GM19324 (cell line): ENCODE results near the gene IL21.

Source experiments
- ATAC-seq: cut with Tn5 transposase; IDR thresholded peaks from one replicate; pipeline ENCODE4 v1.9.1; 2021; ENCODE audit warnings: mild to moderate bottlenecking, moderate library complexity; ENCODE audit not compliant: unreplicated experiment, low FRiP score

Gene IL21

DNA sequence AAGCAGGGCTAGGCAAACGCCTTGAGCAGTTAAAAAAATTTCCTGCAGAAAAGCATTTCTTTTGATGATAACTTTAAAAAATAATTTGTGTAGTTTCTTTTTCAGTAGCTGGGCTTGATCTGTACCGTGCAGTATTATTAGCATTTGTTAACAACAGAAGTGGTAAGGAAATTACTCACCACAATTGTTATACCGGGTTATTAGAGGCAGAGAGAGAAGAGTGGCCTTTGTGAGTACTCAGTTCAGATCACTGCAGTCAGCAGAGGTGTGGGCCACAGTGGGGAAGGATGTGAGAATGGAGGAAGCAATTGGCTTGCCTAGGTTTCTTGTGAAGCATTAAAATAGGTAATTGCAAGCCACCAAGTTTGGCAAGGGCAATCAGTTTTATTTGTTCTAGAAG, 14.3 kb upstream of the IL21 start:
- no peak for ATAC-seq

DNA sequence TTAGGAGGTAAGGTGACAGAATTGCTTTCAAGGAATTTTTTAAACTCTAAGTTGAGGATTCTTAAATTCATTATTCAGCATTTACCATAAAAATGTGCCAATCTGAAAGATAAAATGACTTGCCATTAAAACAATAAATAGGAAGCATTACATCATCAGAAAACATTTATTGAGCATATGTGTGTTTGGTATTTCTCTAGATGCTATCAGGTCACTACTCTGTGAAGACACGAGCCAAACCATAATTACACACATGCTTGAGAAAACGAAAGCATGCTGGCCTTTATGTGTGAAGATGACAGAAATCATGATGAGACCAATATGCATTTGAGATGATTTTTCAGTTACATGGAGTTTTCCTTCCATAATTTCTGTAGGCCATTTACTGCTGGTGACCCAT, 12.3 kb upstream of the IL21 start:
- no peak for ATAC-seq

DNA sequence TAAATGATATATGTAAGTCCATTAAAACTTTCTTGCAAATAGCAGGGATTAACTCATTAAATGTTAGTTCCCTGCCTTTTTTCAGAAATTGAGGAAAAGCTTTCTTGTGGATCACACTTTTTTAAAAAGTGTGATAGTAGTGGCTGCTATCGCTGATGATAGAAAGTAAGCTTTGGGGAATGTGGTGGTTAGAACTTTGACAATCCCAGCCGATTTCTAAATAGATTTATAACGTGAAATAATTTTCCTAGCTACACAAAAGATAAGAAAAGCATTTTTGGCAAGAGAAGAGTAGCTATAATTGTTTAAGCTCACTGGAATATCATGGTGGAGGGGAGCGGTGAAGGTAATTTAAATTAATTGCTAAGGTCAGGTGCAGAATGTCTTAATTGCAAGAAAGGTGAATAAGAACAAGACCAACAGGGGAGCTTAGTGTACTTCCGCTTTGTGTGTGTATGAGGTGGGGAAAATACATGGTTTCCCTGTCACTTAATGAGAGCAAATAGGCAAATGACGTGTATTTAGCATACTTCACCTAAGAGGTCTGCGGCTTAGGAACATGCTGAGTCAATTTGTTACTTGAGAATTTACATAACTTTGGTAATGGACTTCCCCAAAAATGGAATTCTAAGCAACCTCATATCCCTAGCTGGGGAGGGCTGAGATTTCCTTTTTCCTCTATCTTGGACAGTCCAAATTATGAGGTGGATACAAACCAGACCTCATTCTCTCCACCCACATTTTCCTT, 11.7 kb upstream of the IL21 start:
- ATAC-seq = peak; percentile 76

DNA sequence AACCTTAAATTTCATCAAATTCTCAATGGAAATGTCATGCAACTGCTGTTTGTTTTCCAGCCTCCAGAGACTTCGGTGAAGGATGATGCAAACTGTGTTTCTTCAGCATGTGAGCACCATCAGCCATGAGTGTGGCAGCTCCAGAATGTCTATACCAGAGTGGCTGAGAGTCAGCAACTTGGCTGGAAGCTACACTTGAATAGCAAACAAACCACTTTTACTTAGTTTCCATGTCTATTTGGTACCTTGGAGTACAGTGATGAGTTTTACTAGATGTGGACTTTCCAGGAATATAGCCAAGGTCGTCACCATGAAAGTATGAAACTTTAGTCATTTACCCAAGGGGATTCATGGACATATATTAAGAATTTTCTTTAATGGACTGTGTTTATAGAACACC, 4.3 kb upstream of the IL21 start:
- no peak for ATAC-seq

DNA sequence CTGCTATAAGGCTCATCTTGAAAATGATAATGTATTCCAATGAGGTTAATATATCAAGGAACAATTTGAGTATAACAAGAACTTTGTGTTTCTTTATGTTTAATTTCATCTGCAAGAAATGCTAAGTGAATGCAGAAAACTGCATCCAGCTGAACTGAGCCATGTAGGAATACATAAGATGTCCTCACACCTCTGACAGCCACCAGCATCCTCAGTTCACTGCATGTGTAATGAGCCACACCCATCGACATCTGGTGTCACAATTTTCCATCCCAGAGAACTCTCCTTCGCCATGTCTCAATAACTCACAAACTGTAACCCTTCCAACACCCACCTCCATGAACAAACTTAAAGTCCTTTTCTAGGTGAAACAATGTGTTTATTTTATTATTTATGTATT, 3.3 kb upstream of the IL21 start:
- ATAC-seq = no peak

DNA sequence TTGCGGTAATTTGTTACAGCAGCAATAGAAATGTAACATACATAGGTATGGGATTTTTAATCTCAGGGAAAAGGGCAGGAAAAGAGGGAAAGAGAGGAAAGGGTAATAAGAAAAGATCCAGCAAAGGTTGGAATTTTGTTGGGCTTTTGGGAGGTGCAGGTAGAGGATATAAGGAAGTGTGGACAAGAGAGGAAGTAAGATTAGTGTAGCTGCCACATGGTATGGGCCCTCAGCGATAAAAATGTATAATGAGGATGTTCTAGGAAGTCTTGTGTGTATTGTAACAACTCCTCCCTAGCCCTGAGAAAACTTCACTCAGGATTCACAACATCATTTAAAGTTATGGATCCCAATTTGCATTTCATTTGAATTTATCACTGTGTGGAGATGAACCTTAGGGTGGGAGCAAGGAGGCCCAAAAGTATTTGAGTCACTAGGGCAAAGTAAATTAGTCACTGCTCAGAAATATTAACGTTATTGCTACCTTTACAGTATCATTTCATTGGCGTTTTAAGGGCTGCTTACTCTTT, 2.8 kb upstream of the IL21 start:
- no peak for ATAC-seq

DNA sequence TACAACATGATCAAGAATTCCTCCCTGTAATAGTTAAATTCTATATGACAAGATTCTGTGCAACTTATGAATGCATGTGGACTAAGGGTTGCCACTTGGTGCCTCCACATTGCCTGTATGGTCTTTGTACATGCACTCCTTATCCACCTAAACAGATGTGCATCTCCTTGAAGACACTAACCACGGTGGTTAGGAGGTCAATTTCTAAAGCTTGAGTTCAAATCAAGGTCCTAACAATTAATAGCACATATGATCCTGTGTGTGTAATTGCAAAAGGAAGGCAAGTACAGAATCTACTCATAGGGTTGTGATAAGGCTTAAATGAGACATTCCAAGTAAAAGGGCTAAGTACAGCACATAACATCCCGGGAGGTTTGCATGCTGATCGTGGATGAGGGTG, 1.5 kb upstream of the IL21 start:
- ATAC-seq = no peak

DNA sequence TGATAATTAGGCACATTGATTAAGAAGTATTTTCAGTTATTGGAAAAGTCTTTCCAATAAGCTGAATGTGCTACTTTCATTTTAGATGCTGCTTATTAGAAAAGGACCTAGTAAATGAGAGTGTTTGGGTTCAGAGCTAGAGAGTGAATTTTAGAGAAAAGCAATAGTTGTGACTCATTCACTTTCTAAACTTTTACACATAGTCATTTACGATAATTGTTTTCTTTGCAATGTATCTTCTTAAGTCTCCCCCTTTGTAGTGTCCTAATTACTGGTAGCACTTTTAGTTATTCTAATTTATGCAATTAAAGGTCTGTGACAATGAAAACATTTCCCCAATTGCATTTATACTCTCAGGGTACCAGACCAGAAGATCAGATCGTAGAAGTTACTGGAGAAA, 1.3 kb downstream of the IL21 start:
- ATAC-seq = no peak

DNA sequence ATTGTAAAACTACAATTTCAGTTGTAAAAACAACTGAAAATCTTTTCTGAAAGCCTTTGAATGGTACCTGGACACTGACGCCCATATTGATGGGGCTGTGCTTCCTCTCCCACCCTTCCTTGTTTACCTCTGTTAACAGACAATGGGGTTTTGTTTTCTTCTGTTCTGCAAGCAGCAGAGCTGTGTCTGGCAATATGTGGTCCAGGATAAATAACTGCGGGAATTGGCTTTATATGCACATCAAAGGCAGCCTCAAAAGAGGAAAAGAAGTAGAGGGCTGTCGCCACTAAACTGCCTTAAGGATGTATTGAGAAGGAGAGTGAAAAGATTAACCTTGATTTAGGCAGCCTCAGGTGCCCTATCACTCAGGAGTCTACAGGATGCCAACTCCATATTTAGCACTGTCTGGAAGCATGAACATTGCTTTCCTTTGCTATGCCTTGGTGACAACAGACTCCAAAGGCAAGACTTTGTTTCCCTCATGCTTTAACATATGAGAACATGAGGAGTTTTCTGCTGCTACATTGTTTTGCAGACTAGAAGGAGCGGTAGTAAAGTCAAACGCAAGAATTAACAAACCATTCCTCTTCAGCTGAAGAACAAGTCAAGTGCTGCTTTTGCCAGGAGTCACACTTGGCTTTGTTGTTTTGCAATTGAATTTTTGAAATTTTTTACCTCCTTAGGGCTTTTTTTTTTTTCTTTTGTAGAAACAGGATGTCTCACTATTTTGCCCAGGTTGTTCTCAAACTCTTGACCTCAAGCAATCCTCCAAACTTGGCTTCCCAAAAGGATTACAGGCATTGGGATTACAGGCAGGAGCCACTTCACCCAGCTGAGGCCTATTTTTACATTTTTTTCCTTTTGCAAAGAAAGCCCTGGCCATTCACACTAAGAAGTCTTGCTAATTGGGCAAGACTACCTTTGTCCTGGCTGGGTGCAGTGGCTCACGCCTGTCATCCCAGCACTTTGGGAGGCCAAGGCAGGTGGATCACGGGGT, 3.0 kb downstream of the IL21 start:
- ATAC-seq = no peak

DNA sequence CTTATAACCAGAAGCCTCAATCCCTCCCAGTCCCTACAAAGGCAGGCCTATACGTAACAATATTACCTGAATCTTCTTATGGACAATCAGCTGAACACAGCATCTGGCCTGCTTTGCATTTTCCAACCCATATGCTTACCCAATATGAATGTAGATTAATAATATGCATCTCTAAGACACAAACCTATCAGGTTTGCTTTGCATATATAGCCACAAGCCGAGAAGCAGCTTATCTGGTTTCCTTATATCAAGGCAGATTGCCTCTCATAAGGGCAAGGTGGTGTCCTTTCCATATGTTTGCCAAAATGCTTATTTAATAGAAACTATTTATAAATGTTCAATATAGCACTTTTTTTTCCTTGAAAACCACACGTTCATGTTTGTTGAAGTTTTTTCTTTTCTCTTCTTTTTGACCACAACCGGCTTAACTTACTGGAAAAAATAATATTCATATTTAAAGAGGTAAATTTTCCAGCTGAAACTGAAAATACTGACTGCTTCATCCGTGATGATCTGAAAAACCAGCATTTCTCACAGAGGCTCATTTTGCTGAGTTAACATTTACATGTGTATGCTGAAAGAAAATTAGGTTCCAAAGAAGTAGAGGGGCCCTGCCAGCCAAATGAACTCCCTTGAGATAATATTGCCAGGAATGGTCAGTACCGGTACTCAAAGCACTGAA, 3.8 kb downstream of the IL21 start:
- no peak for ATAC-seq

DNA sequence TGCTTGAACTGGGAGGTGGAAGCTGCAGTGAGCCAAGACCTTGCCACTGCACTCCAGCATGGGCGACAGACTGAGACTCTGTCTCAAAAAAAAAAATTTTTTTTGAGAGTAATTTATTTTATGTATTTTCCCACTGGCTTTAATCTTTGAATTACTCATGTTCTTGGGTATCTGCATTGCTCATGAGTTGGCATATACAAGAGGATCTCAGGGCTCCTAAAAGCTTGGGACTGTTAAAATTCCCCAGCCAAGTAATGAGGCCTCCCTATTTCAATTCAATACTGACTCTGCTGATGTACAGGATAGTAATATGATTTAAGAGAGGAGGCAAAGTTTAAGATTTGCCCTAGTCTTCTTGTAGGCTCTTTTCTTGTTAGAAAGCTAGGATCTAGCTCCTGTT, 6.2 kb downstream of the IL21 start:
- ATAC-seq = no peak

DNA sequence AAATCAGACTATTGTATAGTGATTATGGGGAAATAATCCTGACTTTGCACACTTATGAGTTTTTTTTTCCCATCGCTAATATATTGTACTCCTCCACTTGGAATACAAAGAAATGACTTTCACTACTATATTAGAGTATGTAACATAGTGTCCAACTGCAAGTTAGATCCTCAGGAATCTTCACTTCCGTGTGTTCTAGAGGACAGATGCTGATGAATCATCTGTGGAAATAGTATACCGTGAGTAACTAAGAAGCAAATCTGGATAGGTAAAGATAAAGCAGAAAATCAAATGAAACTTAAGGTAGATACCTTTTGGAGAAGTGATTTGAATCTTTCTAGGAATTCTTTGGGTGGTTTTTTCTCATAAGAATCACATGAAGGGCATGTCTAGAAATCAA, 8.3 kb downstream of the IL21 start:
- no peak for ATAC-seq

DNA sequence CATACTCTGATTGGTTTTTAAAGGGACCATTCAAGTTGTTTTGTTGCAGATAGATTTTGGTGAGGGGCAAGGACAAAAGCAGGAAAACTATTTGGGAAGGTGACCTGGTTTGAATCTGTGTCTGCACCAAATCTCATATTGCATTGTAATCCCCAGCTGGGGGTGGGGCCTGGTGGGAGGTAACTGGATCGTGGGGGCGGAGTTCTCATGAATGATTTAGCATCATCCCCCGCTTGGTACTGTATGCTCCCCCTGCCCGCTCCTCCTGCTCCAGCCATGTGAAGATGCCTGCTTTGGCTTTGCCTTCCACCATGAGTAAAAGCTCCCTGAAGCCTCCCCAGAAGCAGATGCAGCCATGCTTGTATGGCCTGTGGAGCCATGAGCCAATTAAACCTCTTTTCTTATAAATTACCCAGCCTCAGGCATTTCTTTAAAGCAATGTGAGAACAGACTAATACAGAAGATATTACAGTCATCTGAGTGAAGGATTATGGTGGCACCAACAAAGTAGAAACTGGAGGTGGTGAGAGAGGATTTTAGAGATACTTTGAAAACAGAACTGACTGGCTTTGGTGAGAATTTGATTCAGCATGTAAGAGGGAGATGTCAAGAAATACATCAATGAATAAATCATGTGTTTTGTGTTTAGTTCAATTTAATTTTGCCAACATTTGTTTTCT, 14.4 kb downstream of the IL21 start:
- ATAC-seq = no peak

DNA sequence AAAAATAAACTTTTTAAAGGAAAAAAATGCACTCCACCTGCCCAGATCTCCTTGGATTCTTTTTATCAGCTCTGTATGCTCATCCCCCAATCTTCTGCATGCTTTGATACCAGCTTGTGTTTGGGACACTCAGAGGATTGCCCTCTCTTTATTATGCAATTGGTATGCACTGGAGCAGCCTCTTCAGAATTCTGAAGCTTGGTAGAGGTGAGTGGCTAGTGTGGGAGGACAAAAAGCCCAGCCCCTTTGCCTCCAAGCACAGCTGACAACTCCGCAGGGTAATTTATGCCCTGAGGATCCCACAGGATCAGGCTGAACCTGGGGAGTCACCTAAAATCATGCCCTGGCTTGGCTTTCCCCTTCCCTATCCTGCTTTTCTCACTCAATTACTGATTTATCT, 16.7 kb downstream of the IL21 start:
- ATAC-seq = no peak

DNA sequence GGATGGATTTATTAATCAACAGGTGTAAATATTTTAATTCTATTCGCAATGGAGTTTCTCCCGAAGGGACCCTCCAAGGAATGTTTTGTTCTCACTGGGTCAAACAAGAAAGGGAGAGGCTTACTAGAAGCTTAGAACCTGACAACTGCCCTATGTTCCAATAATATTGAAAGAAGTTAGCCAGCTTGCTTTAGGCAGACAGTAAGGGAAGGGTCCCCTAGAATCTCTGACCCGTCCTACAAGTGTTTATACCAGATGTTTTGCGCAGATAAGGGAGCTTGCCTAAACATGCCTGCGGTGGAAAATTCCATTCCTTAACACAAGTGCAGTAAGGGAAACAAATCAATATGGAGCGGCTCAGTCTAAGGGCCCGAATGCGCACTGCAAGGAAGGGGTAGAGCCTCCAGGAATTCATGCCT, 17.7 kb downstream of the IL21 start:
- ATAC-seq = no peak

DNA sequence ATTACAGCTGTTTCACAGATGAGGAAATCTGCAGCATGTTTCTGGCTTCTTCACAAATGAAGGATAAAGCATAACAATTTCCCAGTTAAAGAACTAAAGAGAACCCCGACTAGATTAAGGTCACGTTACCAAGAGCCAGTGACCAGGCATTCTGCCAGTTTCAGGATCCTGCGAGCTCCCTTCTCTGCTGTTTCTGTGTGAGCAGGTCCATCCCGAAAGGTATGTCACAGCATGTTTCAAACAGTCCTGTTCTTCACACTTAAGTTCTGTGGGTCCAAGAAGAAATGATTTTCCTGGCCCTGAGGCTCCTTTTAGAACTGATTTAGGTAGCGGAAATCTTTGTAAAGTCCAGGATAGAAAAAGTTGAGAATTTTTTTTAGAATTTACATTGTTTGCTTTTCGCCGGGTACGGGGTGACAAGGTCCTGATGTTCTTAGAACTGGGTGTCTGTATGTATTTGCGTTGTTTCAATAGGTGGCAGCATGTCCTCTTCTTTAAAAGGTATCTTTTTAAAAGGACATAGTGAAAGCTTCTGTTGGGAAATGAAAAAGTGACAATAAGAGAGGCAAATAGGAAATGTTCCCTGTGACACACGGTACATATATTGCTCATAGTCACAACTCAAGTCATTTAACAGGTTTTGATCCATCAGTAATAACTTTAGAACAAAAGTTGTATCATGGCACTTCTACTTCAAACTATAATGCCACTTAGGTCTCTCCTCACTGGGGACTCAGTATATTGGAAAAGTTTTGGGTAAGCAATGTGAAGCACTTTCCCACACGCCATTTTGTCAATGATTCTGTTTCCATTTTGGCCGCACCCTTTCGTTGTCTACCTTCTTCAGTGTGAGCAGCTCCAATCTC, 18.4 kb downstream of the IL21 start:
- peak; percentile 49 for ATAC-seq

DNA sequence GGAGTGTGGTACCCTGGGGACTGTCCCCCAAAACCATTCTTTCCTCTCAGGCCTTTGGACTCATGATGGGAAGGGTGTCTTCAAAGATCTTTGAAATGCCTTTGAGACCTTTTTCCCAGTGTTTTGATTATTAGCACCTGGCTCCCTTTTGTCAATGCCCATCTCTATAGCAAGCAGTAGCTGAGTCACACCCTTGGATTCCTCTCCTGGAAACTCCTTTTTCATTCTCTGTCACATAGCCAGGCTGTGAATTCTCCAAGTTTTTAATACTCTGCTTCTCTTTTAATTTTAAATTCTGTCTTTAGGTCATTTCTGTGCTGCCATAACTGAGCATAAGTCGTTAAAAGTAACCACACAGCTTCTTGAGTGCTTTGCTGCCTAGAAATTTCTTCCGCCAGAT, 29.7 kb downstream of the IL21 start:
- no peak for ATAC-seq

DNA sequence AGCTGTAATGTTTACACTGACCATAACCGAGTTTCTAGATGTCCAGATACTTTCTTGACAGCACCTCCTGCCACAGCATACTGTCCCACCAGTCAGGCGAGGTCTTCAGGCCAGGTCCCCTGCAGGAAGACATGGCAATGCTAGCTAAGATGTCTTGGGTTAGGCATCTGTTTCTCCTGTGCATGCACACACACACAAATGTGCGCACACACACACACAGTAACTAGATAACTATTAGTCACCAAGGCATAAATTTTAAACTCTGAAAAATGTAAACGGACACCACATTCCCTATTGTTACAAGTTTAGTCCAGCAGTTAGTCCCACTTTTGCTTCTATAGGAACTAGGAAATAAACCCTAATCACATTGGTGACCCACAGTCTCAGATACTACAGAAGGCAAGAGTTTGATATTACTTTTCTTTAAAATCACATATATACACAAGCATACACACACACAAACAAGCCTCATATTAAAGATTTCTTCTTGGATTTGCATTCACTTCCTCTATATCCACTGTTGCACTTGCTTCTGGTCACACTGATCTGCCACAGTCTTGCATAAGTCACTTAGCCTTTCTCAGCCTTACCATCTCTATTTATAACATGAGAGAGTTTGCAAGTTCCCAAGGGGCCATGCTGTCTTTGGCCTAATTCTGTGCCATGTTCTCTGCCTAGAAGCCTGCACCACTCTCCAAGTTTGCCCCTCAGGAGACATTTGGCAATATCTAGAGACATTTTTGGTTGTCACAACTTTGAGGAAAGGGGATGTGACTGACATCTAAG, 32.2 kb downstream of the IL21 start:
- ATAC-seq = no peak

DNA sequence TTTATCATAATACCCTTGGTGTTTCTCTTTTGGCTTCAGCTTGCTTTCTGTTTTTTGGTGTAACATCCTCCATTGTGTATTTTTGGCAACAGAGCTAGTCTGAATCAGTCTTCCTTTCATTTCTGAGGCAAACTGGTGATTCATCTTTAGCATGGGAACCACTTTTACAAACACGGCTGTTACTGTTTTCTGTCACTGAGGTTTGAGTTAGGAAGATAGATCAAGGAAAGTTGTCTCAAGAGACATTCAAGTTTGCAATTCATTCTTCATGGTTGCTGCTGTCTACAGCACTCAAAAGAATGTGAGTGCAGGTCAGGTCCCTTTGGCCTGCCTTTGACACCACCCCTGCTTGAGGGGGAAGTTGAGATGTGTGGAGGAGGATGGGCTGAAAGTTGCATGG, 36.3 kb downstream of the IL21 start:
- ATAC-seq = no peak
